Measurements from ENCODE around the gene STK11IP.

The STK11IP gene

DNA sequence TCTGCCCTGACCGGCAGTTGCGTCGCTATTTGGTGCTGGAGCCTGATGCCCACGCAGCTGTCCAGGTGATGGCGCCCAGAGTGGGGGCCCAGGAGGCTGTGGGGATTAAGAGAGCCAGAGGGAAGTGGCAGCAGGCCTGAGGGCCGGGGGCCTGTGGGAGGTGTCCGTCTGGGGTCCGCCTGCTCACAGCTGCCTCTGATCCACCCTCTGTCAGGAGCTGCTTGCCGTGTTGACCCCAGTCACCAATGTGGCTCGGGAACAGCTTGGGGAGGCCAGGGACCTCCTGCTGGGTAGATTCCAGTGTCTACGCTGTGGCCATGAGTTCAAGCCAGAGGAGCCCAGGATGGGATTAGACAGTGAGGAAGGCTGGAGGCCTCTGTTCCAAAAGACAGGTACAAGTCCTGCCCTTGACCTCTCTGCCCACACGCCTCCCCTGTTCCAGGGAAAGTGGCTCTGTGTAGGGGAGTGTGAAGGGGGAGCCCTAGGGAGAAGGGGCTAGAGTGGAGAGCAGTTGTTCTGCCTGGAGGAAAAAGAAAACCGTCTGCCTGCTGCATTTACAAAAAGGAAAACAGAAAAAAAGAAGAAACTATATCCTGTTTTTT, 11.6 kb downstream of the STK11IP start:
- no peaks in the 10 kb centered on the region for H3K27me3 ChIP-seq (ENCODE audit: insufficient read depth, poor library complexity, severe bottlenecking)
- H3K4me3 ChIP-seq (replicated peaks; ENCODE audit: insufficient read depth, low read length): no peak overlapping the region
- peak overlapping the region; percentile 69 for H3K27ac ChIP-seq (replicated peaks)
- no peak for DNase-seq (ENCODE audit: low read depth in 1 of 2, low spot score in 1 of 2)
- TF ChIP-seq, protein P1, sequence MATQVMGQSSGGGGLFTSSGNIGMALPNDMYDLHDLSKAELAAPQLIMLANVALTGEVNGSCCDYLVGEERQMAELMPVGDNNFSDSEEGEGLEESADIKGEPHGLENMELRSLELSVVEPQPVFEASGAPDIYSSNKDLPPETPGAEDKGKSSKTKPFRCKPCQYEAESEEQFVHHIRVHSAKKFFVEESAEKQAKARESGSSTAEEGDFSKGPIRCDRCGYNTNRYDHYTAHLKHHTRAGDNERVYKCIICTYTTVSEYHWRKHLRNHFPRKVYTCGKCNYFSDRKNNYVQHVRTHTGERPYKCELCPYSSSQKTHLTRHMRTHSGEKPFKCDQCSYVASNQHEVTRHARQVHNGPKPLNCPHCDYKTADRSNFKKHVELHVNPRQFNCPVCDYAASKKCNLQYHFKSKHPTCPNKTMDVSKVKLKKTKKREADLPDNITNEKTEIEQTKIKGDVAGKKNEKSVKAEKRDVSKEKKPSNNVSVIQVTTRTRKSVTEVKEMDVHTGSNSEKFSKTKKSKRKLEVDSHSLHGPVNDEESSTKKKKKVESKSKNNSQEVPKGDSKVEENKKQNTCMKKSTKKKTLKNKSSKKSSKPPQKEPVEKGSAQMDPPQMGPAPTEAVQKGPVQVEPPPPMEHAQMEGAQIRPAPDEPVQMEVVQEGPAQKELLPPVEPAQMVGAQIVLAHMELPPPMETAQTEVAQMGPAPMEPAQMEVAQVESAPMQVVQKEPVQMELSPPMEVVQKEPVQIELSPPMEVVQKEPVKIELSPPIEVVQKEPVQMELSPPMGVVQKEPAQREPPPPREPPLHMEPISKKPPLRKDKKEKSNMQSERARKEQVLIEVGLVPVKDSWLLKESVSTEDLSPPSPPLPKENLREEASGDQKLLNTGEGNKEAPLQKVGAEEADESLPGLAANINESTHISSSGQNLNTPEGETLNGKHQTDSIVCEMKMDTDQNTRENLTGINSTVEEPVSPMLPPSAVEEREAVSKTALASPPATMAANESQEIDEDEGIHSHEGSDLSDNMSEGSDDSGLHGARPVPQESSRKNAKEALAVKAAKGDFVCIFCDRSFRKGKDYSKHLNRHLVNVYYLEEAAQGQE (IDR thresholded peaks at IDR 0.05; ENCODE audit: insufficient replicate concordance, low read depth): no peak
- TF ChIP-seq SPI1 (IDR thresholded peaks at IDR 0.05; ENCODE audit: borderline replicate concordance, low read depth) (no peak), POLR2AphosphoS5 (IDR thresholded peaks at IDR 0.05; ENCODE audit: low read depth) (no peak), GABPA (IDR thresholded peaks at IDR 0.05; ENCODE audit: low read depth) (no peak)
- TF ChIP-seq, protein P2, sequence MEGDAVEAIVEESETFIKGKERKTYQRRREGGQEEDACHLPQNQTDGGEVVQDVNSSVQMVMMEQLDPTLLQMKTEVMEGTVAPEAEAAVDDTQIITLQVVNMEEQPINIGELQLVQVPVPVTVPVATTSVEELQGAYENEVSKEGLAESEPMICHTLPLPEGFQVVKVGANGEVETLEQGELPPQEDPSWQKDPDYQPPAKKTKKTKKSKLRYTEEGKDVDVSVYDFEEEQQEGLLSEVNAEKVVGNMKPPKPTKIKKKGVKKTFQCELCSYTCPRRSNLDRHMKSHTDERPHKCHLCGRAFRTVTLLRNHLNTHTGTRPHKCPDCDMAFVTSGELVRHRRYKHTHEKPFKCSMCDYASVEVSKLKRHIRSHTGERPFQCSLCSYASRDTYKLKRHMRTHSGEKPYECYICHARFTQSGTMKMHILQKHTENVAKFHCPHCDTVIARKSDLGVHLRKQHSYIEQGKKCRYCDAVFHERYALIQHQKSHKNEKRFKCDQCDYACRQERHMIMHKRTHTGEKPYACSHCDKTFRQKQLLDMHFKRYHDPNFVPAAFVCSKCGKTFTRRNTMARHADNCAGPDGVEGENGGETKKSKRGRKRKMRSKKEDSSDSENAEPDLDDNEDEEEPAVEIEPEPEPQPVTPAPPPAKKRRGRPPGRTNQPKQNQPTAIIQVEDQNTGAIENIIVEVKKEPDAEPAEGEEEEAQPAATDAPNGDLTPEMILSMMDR (IDR thresholded peaks at IDR 0.05; ENCODE audit: insufficient read depth, low read length): no peak

DNA sequence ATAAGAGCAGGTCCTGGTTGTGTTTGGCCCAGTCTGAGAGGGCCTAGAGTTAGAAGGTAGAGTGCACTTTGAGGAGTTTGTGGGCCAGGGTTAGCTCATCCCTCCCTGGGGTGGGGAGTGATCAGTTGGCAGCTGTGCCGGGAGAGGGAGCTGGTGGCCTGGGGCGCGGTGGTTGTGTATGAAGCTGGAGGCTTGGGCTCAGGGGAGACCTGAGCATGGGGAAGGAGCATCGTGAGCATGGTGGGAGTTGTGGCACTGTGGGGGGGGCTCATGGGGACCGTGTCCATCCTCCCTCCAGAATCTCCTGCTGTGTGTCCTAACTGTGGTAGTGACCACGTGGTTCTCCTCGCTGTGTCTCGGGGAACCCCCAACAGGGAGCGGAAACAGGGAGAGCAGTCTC, 13.6 kb downstream of the STK11IP start:
- TF ChIP-seq, protein P2 (IDR thresholded peaks at IDR 0.05; ENCODE audit: insufficient read depth, low read length): no peak
- TF ChIP-seq GABPA (IDR thresholded peaks at IDR 0.05; ENCODE audit: low read depth) (no peak), SPI1 (IDR thresholded peaks at IDR 0.05; ENCODE audit: borderline replicate concordance, low read depth) (no peak), POLR2AphosphoS5 (IDR thresholded peaks at IDR 0.05; ENCODE audit: low read depth) (no peak)
- TF ChIP-seq, protein P1 (IDR thresholded peaks at IDR 0.05; ENCODE audit: insufficient replicate concordance, low read depth): no peak
- DNase-seq (ENCODE audit: low read depth in 1 of 2, low spot score in 1 of 2): no peak
- H3K27ac ChIP-seq (replicated peaks): no peak overlapping the region
- H3K27me3 ChIP-seq (ENCODE audit: insufficient read depth, poor library complexity, severe bottlenecking): no peaks in the 10 kb centered on the region
- H3K4me3 ChIP-seq (replicated peaks; ENCODE audit: insufficient read depth, low read length): no peak overlapping the region

DNA sequence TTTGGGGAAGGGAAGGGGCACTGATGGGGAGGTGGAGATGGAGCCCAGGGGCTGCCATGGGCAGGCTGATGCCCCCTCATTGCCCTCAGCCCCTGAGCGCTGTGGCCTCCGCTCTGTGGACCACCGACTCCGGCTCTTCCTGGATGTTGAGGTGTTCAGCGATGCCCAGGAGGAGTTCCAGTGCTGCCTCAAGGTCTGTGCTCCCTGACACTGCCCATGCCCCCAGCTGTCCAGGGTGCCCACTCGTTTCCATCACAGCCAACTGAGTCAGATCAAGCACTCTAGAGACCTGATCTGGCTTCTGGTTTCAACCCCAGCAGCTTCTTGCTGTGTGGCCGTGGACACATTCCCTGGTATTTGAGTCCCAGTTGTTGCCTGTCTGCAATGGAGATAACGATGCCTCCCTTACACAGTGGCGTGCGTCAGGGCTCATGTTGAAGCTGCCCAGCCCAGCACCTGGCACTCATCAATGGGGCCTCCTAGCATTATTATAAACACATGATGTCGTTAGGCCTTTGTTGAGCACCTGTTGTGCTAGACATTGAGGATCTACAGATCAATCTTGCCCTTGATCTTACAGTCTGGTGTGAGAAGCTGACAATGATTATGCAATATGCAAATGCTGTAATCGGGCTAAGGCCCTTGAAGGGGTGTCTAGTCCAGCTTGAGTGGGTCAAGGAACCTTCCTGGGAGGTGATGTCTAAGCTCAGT, 14.4 kb downstream of the STK11IP start:
- peak in 1 of 2 experiments; percentile 50 for DNase-seq (ENCODE audit: low read depth in 1 of 2, low spot score in 1 of 2)
- TF ChIP-seq, protein P1 (IDR thresholded peaks at IDR 0.05; ENCODE audit: insufficient replicate concordance, low read depth): no peak
- TF ChIP-seq SPI1 (IDR thresholded peaks at IDR 0.05; ENCODE audit: borderline replicate concordance, low read depth): no peak
- no peak for TF ChIP-seq POLR2AphosphoS5 (IDR thresholded peaks at IDR 0.05; ENCODE audit: low read depth)
- TF ChIP-seq, protein P2 (IDR thresholded peaks at IDR 0.05; ENCODE audit: insufficient read depth, low read length): no peak
- H3K27ac ChIP-seq (replicated peaks): no peak overlapping the region
- no peak overlapping the region for H3K4me3 ChIP-seq (replicated peaks; ENCODE audit: insufficient read depth, low read length)
- H3K27me3 ChIP-seq (ENCODE audit: insufficient read depth, poor library complexity, severe bottlenecking): no peaks in the 10 kb centered on the region
